Cortex of kidney (tissue), 1 donor: ENCODE data around the gene DGKG.

ENCODE experiments used
- DNase-seq: peaks from one replicate; lab custom pipeline; 2025; lab: John Stamatoyannopoulos, UW

The DGKG gene

DNA sequence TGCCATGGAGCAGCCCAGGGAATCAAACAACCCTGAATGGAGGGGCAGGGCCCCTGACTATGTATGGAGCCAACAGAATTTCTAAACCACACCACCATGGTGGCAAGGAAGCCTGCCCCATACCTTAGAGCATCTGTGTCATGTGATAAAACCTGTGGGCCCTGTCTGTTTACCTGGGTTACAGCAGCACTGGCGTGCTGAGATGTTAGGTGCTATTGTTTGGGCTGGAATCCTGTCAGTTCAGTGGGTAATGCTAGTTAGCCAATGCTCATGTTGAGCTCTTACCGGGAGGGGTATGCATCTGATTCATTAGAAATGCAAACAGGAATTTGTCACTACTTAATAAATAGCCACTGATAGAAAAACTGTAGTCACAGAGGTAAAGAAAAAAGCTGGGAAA is 189.7 kb downstream of the DGKG start:
- no peak for DNase-seq

- DNase-seq, result no peak
Measured at GRCh38 chr3:186171521-186171920, 190.5 kb downstream of the DGKG start.

DNA sequence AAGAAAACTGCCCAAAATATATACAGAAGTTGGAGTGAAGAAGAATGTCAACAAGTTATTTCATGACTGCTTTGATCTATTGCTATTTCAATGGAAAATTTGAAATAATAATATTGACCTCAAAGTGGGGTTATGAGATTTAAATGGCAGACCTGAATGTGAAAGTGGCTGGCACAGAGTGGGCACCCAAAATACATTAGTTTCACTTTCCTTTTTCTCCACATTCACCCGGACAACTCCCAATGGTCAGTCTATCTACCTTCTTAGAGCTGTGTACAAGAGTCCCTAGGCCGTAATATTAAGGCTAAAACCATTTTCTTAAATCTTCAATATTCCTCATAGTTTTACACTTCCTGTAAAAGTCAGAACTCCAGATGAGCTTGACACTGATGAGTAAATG is 191.5 kb downstream of the DGKG start:
- DNase-seq, result no peak

DNA sequence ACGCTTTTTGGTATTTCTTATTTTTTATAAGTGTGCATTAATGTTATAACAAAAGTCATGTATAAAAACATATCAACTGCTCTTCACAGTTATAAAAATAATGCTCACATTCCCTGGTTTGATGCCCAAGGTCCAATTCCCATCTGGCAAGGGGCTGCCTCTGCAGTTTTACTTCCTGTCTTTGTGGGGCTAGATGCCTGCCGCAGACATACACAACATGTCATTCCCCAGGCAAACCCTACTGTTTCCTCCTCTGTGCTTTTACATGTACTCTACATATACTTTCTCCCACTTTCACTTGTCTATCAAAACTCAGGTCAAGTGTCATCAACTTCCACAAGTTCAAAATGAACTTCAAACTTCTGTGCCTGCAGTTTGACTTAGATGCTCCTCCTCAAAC is 192.7 kb downstream of the DGKG start:
- no peak for DNase-seq

DNA sequence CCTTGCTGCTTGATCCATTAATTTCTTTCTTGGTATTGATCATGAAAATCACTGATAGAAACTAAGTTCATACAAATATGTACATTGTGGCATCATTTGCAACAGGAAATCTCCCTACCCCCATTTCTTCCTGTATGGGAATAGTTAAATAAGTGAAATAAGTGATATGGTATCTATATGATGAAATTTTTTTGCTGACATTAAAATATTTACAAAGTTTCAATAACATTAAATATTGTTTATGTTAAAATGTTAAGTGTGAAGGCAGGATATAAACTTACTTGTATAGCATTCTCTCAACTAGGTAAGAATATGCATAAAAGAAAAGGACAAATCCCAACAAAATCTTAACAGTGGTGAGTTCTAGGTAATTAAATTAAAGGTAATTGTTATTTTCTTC is 193.1 kb downstream of the DGKG start:
- no peak for DNase-seq

- DNase-seq, result no peak
Measured at GRCh38 chr3:186167646-186168395, 194.2 kb downstream of the DGKG start.

DNA sequence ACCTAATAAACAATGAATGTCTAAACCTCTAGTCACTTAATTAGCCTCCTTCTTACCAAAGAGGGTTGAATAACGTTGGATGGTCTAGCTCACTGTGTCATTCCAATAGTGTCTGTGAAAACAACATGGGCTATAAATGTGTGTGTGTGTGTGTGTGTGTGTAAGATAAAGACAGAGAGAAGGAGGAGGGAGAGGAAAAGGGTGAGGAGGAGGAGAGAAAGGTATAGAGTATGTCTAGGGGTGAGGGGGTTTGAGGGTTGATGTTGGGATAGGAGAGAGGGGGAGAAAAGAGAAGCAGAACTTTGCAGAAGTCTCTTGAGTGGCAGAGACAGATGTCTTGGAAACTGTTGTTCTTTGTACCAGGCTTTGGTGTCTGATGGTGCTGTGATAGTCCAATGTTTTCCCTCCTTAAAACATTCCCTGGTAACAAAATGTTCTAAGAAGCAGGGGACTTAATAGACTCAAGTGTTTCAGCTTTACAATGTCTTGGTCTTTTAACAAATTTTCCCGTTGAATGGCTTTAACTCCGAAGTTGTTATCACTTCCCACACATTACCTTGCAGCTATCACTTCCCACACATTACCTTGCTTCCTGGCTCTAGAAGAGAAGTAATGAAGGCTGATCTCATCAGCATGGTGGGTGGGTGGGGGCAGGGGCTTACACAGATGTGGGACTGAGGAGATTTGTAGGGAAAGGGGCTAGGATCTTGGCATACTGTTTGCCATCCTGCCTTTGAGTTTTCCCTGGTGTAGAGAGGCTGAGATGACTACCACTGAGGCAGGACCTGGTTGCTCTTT is 195.3 kb downstream of the DGKG start:
- DNase-seq, result no peak

- no peak for DNase-seq
Measured at GRCh38 chr3:186166036-186166435, 196.0 kb downstream of the DGKG start.

DNA sequence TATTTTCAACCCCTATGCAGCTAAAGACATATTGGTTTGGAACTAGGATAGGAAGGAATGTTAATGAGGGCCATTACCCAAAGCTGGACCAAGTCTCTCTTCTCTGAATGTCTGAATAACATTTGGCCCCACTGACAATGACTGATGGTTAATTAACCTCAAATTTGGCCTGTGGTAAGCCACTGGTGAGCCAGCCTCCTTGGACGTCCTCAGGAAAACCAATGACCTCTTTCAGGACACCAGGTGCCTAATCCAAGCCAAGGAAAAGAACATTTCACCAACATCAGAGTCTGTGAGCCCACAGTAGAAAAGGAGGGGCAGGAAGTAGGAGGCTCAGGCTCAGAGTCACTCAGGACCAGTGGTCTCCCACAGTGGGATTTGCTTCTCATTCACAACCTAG is 196.7 kb downstream of the DGKG start:
- no peak for DNase-seq

GRCh38 chr3:186164696-186165095 is 197.3 kb downstream of the DGKG start:
- no peak for DNase-seq

GRCh38 chr3:186162221-186162620 is 199.8 kb downstream of the DGKG start:
- no peak for DNase-seq

- no peak for DNase-seq
Measured at GRCh38 chr3:186160691-186161243, 201.3 kb downstream of the DGKG start.

GRCh38 chr3:186154641-186155040 is 207.4 kb downstream of the DGKG start:
- no peak for DNase-seq

DNA sequence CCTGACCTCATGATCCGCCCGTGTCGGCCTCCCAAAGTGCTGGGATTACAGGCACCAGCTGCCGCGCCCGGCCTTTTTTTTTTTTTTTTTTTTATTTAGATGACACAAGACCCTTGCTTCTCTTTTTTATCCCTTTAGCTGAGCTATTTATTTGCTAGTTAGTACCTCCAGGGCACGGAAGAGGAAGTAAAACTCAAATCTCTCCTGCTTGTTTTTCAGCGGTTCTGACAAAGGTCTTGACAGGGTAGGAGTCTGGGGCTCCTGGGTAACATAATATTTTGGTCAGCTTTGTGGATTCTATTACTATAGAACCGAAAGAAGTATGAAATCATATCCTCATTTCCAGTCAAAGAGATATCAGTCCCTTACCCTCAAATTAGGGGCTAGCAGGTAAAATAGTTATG is 209.1 kb downstream of the DGKG start:
- no peak for DNase-seq

DNA sequence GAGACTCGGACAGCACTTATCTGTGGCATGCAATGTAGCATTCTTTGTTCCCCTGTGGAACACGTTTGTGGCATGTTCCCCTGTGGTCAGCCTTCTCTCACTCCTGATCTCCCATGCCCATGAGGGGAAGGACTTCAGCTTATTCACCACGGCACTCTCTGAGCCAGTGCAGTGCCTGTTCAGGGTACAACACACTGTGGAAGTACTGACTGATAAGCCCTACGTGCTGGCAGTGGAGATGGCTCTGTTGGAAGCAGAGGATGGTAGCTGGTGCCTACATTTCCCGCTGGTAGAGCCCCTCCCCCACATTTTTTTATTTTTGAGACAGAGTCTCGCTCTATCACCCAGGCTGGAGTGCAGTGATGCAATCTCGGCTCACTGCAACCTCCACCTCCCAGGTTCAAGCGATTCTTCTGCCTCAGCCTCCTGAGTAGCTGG is 209.7 kb downstream of the DGKG start:
- no peak for DNase-seq

GRCh38 chr3:186151077-186151971 is 210.7 kb downstream of the DGKG start:
- DNase-seq, result no peak

DNA sequence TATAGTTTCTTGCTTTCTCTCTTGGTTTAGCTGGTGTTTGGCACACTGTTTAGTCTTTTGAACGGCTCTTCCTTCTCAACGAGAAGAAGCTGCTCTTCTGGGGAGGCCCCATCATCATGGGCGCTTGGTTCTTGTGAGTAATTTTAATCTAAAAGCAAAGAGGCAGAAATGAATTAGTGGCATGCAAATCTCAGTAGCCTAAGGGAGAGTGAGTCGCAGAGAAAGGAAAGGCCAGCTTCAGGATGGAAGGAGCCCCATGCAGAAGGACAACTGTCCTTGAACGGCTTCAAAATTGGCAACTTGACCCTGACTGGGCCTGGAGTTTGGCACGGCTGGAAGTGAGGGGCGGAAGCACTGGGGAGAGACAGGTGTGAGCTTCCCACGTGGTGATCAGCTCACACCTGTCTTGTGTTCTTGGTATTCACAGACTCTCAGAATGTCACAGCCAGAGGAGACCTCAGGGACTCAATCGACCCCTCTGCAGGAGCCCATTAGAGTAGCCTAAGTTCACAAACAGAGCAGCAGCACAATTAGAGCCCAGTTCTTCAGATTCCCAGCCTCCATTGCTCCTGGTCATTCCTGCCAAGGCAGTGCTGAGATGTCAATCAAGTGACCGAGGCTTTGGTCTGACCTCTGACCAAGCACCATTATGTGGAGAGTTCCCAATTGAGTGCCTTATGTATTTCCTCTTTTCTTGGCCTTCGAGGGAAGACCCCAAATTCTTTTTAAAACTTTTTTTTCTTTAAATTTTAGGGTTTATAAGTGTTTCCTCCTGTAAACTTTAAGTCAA is 211.8 kb downstream of the DGKG start:
- no peak for DNase-seq

DNA sequence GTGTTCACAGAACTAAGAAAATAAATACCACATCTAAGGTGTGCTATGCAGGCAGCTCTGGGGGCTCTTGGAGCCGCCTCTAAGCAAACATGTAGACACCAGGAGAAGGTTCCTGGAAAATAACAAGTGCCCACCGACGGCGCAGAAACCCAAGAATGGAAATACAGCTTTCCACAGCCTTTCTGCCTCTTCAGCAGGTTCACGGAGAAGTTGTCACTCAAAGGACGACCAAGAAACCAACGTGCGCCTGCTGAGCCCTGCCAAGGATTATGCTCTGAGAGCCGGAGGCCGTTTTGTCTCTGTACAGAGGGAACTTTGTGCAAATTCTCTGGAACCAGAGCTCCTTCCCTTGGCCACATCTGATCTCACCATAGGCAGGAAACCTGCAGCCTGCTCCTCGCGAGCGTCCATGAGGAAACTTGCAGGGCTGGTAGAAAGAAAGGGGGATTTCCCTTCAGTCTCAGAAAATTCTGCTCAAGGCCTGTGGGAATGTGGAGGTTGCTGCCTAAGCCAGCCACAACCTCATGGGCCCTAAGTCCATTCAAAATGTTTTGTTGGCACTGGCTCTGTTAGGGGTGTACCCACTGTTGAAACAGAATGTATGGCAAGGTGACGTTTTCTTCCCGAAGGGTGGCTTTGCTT is 212.6 kb downstream of the DGKG start:
- DNase-seq, result no peak

GRCh38 chr3:186144257-186144656 is 217.8 kb downstream of the DGKG start:
- no peak for DNase-seq

GRCh38 chr3:186143250-186143649 is 218.8 kb downstream of the DGKG start:
- DNase-seq, result no peak
